ENCODE results near the gene HES1.

The HES1 gene

DNA sequence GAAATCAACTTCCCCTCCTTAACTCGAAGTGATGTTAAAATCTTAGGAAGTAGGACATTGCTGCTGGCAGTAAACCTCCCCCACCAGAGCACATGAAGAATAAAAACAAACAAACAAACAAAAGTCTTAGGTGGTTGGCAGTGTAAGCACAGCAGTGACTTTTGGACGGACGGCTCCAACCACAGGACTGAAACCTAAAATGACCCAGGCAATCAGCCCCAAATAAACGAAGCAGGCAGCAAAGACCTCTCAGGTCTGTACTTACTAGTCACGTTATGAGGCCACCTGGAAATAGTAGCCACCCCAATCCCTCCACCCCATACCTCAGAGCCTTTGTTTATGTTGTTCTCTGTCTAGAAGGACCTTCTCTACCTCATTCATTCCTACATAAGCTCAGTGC lies 33.5 kb upstream of the HES1 start:
- DNase-seq, result no peak

GRCh38 chr3:194103505-194103904 lies 32.4 kb upstream of the HES1 start:
- DNase-seq, result no peak

GRCh38 chr3:194103983-194104751 lies 31.8 kb upstream of the HES1 start:
- DNase-seq, result peak in 1 of 2 donors; percentile 29

GRCh38 chr3:194105292-194105691 lies 30.7 kb upstream of the HES1 start:
- DNase-seq, result no peak

- DNase-seq, result peak; percentile 54 to 81
These were observed 28.8 kb upstream of the HES1 start for GRCh38 chr3:194107107-194107506.

DNA sequence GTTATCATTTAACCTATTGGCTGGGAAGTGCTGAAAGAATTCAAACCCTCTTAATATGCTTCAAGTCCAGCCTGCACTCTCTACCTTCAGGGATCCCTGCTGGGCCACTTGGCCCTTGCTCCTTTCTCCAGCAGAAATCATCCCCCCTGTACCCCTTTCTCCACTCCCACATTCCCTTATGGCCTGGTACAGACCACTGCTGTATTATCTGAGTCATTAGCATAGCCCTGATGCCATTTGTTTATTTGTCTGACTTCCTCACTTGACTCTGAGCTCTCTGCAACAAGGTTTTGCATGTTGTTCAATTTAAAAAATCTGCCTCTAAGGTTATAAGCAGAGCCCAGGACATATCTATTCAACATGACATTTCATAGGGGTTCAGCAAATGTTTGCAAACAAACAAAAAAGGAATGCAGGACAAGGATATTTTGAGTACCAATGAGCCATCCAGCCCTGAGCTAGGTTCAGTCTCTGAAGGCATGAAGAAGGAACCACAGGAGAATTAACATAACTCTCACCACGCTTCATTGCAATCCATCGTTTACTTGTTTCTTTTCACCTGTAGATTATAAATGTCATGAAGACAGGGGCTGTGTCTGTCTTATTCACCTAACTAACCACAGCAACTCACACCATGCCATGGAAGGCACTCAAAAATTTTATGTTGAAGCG lies 26.6 kb upstream of the HES1 start:
- DNase-seq, result peak in 1 of 2 donors; percentile 51

- no peak for DNase-seq
These were observed 25.5 kb upstream of the HES1 start for GRCh38 chr3:194110483-194110882.

- no peak for DNase-seq
These were observed 24.6 kb upstream of the HES1 start for GRCh38 chr3:194111336-194111735.

DNA sequence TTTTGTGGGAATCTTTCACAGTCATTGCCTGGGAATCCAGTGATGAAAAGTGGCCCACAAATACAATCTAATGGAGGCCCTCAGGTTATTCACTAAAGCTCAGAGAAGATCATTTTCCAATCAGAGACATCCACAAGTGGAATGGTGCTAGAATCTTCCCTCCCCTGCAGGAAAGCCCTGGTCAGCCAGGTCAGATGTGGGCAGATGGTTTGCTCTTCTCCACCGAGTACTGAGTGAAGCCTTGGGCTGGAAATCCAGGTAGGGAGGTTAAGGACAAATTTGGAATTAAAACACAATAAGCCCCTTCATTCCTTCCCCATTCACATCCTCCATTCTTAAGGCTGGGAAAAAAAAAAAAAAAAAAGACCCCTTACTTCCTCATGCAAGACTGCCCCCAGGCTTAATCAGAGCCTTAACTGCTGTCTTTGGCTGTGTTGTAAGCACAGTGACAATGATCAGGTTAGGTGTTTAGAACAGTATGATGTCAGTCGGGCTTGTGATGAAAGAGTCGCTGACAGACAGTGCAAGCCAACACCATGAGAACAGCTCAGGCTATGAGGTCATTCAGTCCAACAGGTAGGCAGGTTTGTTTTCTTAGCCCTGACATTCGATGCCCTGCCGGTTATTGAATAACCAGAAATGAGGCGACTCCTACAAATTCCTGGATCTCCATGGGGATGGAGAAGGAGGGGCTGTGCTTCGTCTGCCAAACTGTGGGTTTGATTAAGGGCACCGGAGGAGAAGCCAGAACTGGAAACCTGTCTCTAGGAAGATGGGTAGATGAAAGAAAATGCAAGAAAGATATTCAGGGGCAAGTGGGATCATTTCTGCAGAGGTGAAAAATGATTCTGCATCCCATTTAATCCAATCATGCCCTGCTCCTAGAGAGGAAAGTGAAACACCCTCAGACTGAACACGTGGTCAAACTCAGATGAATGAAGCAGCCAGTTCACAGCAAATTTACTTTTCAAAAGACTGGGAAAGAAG lies 23.5 kb upstream of the HES1 start:
- no peak for DNase-seq

GRCh38 chr3:194114123-194114522 lies 21.8 kb upstream of the HES1 start:
- DNase-seq, result no peak

GRCh38 chr3:194117104-194117845 lies 18.7 kb upstream of the HES1 start:
- no peak for DNase-seq

GRCh38 chr3:194118920-194119319 lies 17.0 kb upstream of the HES1 start:
- DNase-seq, result no peak

- peak; percentile 84 to 90 for DNase-seq
These were observed 15.9 kb upstream of the HES1 start for GRCh38 chr3:194119831-194120590.

- peak; percentile 71 to 79 for DNase-seq
These were observed 14.9 kb upstream of the HES1 start for GRCh38 chr3:194120789-194121770.

DNA sequence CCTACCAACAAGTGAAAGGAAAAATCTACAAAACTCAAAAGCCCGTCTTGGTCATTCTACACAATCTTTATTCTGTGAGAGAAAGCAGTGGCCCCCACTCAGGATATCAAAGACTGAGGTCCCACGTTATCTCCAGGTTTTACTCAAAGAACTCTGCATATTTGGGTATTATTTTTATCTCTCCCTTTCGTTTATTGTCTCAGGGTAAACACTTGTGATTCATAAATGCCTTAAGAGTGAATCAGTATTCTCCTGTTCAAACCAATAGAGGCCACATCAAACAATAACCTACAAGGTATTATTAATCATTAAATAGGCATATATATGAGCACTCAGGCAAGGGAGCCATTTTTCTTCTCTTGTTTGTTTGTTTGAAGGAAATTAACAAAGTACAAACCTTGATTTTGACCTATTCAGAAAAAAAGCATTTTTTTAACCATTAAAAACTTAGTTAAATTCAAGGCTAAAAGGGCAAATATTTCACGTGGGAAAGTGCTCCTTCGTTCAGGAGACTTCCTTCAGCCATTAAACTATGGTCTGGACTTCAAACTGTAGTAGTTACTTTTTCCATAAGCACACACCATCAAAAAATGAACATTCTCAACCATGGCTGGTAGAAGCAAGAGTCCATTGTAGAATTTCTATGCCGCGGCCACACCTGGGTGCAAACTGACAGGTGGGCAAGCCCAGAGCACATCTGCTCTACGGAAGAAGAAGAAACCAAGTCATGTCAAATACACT lies 13.9 kb upstream of the HES1 start:
- DNase-seq, result no peak

- no peak for DNase-seq
These were observed 12.2 kb upstream of the HES1 start for GRCh38 chr3:194123726-194124125.

GRCh38 chr3:194124193-194124592 lies 11.8 kb upstream of the HES1 start:
- DNase-seq, result no peak

DNA sequence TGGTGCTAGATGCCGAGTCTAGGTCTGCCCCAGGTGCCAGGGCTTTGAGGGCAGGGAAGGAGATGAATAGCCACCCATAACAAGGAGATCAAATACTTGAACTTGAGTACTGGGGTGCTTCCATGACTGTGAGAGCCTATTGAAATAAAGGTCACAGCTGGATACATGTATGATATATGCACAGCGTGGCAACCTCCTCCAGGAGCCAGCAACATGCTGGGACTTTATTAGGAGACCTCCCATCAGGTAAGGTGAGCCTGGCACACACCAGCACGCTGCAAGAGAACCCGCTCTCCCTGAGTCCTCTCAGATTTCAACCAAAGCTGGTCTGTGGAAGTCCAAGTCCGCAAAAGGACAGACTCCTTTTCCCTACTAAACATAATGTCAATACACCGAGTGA lies 10.5 kb upstream of the HES1 start:
- no peak for DNase-seq

- DNase-seq, result no peak
These were observed 9.2 kb upstream of the HES1 start for GRCh38 chr3:194126790-194127189.
